HG03139 (cell line): ENCODE data around the gene MAIP1.
"Not testable (repeated sequence)": the region's sequence is repeated elsewhere in the genome, so short reads cannot be mapped to it uniquely, and the experiment has no call there.

Experiments
- ATAC-seq: cut with Tn5 transposase; IDR thresholded peaks from one replicate; pipeline ENCODE4 v1.9.1; 2021; ENCODE audit not compliant: unreplicated experiment

Gene MAIP1

GRCh38 chr2:199955339-199956061 lies at the start of gene MAIP1, which contains the start of gene TYW5:
Gene MAIP1 (plus strand): TSS chr2:199955582. CDS start chr2:199955799, 217 bp downstream.
Gene TYW5 (minus strand): TSS chr2:199955491. CDS start chr2:199955470, 21 bp downstream.
- peak; percentile 76 for ATAC-seq

- ATAC-seq, result no peak
Measured at GRCh38 chr2:199907008-199907714, 48.2 kb upstream of the MAIP1 start.

- no peak for ATAC-seq
Measured at GRCh38 chr2:199910338-199911051, 44.9 kb upstream of the MAIP1 start.

GRCh38 chr2:199911052-199911876 lies 44.1 kb upstream of the MAIP1 start, which contains the start of gene C2orf69:
Gene C2orf69 (plus strand): TSS chr2:199911293. CDS start chr2:199911439, 146 bp downstream.
- peak; percentile 79 for ATAC-seq

DNA sequence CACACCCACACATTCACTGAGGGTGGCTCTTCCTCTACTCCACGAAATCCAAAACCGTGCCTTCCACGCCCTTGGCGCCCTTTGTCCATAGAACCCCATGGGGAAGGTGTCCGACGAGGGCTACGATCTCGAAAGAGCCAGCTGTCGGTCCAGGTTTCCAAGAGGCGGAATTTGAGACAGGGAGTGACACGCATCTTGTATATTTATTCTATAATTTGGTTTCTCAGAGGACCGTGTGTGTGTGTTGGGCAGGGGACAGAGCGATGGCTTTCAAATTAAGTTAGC lies 43.6 kb upstream of the MAIP1 start:
- no peak for ATAC-seq

- ATAC-seq, result not testable (repeated sequence)
Measured at GRCh38 chr2:199912553-199913114, 42.7 kb upstream of the MAIP1 start.

DNA sequence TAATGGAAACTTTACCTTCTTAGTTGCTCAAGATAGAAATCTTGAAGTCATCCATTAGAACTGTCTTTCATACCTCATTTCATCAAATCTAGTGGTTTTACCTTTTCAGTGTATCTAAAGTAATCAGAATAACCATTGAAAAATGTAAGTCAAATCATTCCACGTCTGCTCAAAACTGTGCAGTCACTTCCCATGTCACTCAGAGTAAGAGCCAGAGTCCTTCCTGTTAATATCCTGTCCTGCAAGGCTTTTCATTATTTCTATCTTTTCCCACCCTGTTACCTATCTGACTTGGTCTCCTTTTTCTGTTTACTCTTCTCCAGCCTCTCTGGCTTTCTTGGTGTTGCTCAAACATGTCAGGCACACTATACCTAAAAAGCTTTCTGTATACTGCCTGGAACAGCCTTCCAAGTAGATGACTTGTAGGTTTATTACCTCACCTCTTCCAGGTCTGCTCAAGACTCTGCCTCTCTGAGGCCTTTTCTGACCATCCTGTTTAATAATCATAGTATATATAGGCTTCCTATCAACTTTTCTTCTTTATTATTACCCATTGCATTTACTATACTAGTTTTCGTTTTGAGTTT lies 40.9 kb upstream of the MAIP1 start:
- no peak for ATAC-seq

- no peak for ATAC-seq
Measured at GRCh38 chr2:199916980-199917379, 38.4 kb upstream of the MAIP1 start.

- no peak for ATAC-seq
Measured at GRCh38 chr2:199922856-199923255, 32.5 kb upstream of the MAIP1 start.

- ATAC-seq, result no peak
Measured at GRCh38 chr2:199923924-199924323, 31.5 kb upstream of the MAIP1 start.

- ATAC-seq, result no peak
Measured at GRCh38 chr2:199926806-199927205, 28.6 kb upstream of the MAIP1 start.

- no peak for ATAC-seq
Measured at GRCh38 chr2:199928226-199928625, 27.2 kb upstream of the MAIP1 start.

GRCh38 chr2:199928626-199929025 lies 26.8 kb upstream of the MAIP1 start:
- ATAC-seq, result no peak

- no peak for ATAC-seq
Measured at GRCh38 chr2:199929262-199929661, 26.1 kb upstream of the MAIP1 start.

- no peak for ATAC-seq
Measured at GRCh38 chr2:199932312-199932855, 23.0 kb upstream of the MAIP1 start.

GRCh38 chr2:199933466-199933865 lies 21.9 kb upstream of the MAIP1 start:
- no peak for ATAC-seq

- no peak for ATAC-seq
Measured at GRCh38 chr2:199936554-199936953, 18.8 kb upstream of the MAIP1 start.

GRCh38 chr2:199940373-199940772 lies 15.0 kb upstream of the MAIP1 start:
- ATAC-seq, result no peak

- no peak for ATAC-seq
Measured at GRCh38 chr2:199943373-199943772, 12.0 kb upstream of the MAIP1 start.

DNA sequence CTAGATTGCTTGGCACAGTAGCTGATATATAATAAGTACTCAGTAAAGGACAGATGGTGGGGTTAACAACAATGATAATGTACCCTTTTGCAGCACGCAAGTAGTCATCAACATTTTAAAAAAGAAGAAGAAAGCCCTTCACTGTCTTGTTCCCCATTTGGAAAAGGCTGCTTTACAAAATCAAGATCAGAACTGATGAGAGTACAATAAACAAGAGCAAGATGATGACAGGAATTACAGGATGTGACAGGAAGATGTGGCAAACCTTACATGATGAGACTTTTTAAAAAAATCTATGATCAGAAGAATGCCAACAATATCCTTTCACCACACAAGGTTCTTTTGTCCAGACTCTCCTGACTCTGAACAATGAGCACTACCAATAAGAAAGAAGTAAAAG lies 9.2 kb upstream of the MAIP1 start:
- ATAC-seq, result no peak
